ENCODE results near the gene ZNF804B. TPM values are rescaled to one million over a fixed set of nuclear protein-coding genes. Genes with fewer than 3 reads are reported as not detected.

Gene ZNF804B
- total and polyA plus RNA-seq, 2 donors = 0.02 TPM; not detected in 1

DNA sequence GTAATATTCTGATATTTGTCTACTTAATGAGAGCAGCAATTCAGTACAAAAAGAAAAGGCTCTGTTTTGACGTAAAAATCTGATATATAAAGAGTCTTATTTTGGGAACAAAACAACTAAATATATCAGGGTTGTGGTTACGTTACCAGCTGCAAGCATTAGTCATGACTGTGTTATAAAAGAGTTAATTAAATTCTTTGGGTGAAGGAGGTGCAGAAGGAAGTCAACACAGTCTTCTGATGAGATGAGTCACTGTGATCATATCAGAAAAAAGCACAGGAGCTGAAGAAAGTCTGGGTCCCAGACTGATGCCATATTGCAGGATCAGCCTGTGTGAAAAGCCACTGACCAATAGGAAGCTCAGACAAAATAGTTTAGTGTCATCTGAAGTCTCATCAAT, 270.4 kb downstream of the ZNF804B start:
- Histone ChIP-seq H3K27ac (ENCODE audit: low read depth in 1 of 2, low read length in 1 of 2) (no peak overlapping the region), H3K4me1 (ENCODE audit: control insufficient read depth in 2 of 2, insufficient read depth in 2 of 2, low read length in 2 of 2) (no peaks in the 10 kb centered on the region), H3K4me3 (ENCODE audit: low read length in 2 of 2) (no peak overlapping the region), H3K27me3 (ENCODE audit: control insufficient read depth in 2 of 2, insufficient read depth in 1 of 2, low read length in 1 of 2) (no peaks in the 10 kb centered on the region), H3K9me3 (ENCODE audit: control insufficient read depth in 2 of 2, insufficient read depth in 1 of 2, low read length in 1 of 2) (no peaks in the 10 kb centered on the region), H3K36me3 (ENCODE audit: control insufficient read depth in 2 of 2, insufficient read depth in 2 of 2, low read length in 1 of 2) (no peaks in the 10 kb centered on the region)
- WGBS = 21% methylated on average over 2 of the region's 2 CpGs
- DNase-seq (ENCODE audit: low read depth in 6 of 9, low spot score in 9 of 9) = no peak

DNA sequence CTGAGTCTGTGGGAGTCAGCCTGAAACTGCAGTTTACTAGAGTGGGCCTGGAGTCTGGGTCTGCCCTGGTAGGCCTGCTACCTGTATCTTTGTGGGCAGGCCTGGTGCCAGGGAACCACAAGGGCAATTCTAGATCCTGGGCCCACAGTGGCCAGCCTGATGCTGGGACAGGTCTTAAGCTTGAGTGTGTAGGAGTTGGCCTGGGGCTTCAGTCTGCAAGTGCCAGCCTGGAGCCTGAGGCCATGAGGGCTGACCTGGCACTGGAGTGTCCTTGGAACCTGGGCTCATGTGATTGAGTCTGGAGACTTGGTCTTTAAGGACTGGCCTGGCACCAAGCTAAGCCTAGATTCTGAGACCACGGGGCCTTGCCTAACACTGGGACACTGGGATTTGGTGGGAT, 281.7 kb downstream of the ZNF804B start:
- Histone ChIP-seq H3K9me3 (ENCODE audit: control insufficient read depth in 2 of 2, insufficient read depth in 1 of 2, low read length in 1 of 2) (peaks cover 0 to 18% of the 10 kb centered on the region in 2 donors), H3K36me3 (ENCODE audit: control insufficient read depth in 2 of 2, insufficient read depth in 2 of 2, low read length in 1 of 2) (no peaks in the 10 kb centered on the region), H3K4me3 (ENCODE audit: low read length in 2 of 2) (no peak overlapping the region), H3K27ac (ENCODE audit: low read depth in 1 of 2, low read length in 1 of 2) (no peak overlapping the region), H3K27me3 (ENCODE audit: control insufficient read depth in 2 of 2, insufficient read depth in 1 of 2, low read length in 1 of 2) (no peaks in the 10 kb centered on the region), H3K4me1 (ENCODE audit: control insufficient read depth in 2 of 2, insufficient read depth in 2 of 2, low read length in 2 of 2) (no peaks in the 10 kb centered on the region)
- WGBS = 90% methylated on average over 1 of the region's 1 CpG
- DNase-seq (ENCODE audit: low read depth in 6 of 9, low spot score in 9 of 9) = no peak

DNA sequence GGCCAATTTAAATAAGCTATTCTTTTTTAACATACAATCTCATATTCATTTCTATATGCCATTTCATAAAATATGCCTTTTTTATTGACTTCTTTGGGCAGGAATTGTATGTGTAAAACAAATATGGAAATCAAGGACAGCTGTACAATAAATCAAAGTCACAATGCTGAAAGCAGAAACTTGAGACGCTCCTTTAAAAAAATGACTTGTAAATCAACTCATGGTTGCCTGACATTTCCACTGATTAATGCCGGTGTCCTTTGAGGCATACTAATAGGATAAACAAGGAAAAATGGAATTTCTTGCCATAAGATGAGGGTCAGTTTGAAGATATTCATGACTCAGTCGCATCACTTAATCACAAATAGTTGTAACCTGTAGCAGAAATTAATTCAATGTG, 283.4 kb downstream of the ZNF804B start:
- no peak for DNase-seq (ENCODE audit: low read depth in 6 of 9, low spot score in 9 of 9)
- H3K27me3 ChIP-seq (ENCODE audit: control insufficient read depth in 2 of 2, insufficient read depth in 1 of 2, low read length in 1 of 2) = no peaks in the 10 kb centered on the region
- H3K4me3 ChIP-seq (ENCODE audit: low read length in 2 of 2) = no peak overlapping the region
- peaks cover 0 to 18% of the 10 kb centered on the region in 2 donors for H3K9me3 ChIP-seq (ENCODE audit: control insufficient read depth in 2 of 2, insufficient read depth in 1 of 2, low read length in 1 of 2)
- H3K27ac ChIP-seq (ENCODE audit: low read depth in 1 of 2, low read length in 1 of 2) = no peak overlapping the region
- H3K36me3 ChIP-seq (ENCODE audit: control insufficient read depth in 2 of 2, insufficient read depth in 2 of 2, low read length in 1 of 2) = no peaks in the 10 kb centered on the region
- 80% methylated on average over 3 of the region's 3 CpGs for WGBS
- no peaks in the 10 kb centered on the region for H3K4me1 ChIP-seq (ENCODE audit: control insufficient read depth in 2 of 2, insufficient read depth in 2 of 2, low read length in 2 of 2)

DNA sequence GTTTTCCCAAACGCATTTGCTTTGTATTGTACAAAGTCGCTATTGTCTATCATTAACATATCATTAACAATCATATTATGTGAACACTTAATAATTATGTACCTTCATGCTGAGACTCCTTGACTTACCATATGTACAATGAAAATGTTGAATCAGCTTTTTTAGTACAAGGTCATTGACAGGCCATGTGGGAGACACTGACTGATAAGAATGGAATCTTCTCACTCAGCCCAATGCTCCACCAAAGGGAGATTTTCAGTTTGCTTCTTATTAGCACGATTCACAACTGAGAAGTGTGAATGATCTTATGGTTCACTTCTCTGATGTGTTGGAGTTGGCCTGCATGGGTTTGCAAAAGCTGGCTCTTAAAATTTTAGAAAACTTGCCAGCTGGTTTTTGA, 289.5 kb downstream of the ZNF804B start:
- no peaks in the 10 kb centered on the region for H3K4me1 ChIP-seq (ENCODE audit: control insufficient read depth in 2 of 2, insufficient read depth in 2 of 2, low read length in 2 of 2)
- 92% methylated on average over 3 of the region's 3 CpGs for WGBS
- no peak overlapping the region for H3K27ac ChIP-seq (ENCODE audit: low read depth in 1 of 2, low read length in 1 of 2)
- DNase-seq (ENCODE audit: low read depth in 6 of 9, low spot score in 9 of 9) = no peak
- peaks cover 0 to 7% of the 10 kb centered on the region in 2 donors for H3K9me3 ChIP-seq (ENCODE audit: control insufficient read depth in 2 of 2, insufficient read depth in 1 of 2, low read length in 1 of 2)
- no peak overlapping the region for H3K4me3 ChIP-seq (ENCODE audit: low read length in 2 of 2)
- no peaks in the 10 kb centered on the region for H3K27me3 ChIP-seq (ENCODE audit: control insufficient read depth in 2 of 2, insufficient read depth in 1 of 2, low read length in 1 of 2)
- H3K36me3 ChIP-seq (ENCODE audit: control insufficient read depth in 2 of 2, insufficient read depth in 2 of 2, low read length in 1 of 2) = no peaks in the 10 kb centered on the region

DNA sequence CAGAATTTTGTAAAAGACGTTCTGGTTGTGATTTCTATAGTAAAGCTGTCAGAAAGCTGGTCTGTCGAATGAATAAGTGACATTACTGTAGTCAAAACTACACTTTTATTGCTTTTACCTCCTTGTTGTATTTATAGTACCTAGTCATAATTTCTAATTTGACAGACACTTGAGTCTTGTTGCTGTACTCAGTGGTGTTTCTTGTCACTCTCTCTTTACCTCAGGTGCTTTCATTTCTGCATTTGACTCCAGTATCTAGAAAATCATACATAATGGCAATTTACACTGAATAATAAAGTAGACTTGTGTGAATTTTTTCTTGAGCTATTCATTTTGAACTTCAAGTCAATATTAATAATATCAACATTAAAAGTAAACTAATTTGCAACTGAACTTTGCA, 293.6 kb downstream of the ZNF804B start:
- H3K36me3 ChIP-seq (ENCODE audit: control insufficient read depth in 2 of 2, insufficient read depth in 2 of 2, low read length in 1 of 2) = no peaks in the 10 kb centered on the region
- no peaks in the 10 kb centered on the region for H3K9me3 ChIP-seq (ENCODE audit: control insufficient read depth in 2 of 2, insufficient read depth in 1 of 2, low read length in 1 of 2)
- no peak overlapping the region for H3K27ac ChIP-seq (ENCODE audit: low read depth in 1 of 2, low read length in 1 of 2)
- 49% methylated on average over 2 of the region's 2 CpGs for WGBS
- H3K4me1 ChIP-seq (ENCODE audit: control insufficient read depth in 2 of 2, insufficient read depth in 2 of 2, low read length in 2 of 2) = no peaks in the 10 kb centered on the region
- no peak for DNase-seq (ENCODE audit: low read depth in 6 of 9, low spot score in 9 of 9)
- H3K27me3 ChIP-seq (ENCODE audit: control insufficient read depth in 2 of 2, insufficient read depth in 1 of 2, low read length in 1 of 2) = no peaks in the 10 kb centered on the region
- no peak overlapping the region for H3K4me3 ChIP-seq (ENCODE audit: low read length in 2 of 2)

DNA sequence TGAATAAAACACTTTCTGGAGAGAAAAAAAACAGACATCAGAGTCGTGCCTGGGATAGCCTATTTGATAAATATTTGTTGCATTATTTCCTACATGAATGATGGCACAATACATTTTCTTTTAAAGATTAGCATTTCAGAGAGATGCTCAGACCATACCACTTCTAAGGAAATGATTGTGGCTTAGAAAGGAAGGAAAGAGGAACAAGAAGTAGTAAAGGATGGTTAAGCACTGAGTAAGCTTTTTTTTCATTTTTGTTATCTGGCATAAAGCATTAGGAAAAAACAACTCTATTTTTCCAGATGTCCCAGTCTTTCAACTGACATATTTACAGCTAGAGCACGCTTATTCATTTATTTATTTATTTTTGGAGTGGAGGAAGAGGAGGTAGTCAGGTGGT, 294.9 kb downstream of the ZNF804B start:
- no peaks in the 10 kb centered on the region for H3K4me1 ChIP-seq (ENCODE audit: control insufficient read depth in 2 of 2, insufficient read depth in 2 of 2, low read length in 2 of 2)
- H3K9me3 ChIP-seq (ENCODE audit: control insufficient read depth in 2 of 2, insufficient read depth in 1 of 2, low read length in 1 of 2) = no peaks in the 10 kb centered on the region
- H3K27ac ChIP-seq (ENCODE audit: low read depth in 1 of 2, low read length in 1 of 2) = no peak overlapping the region
- H3K4me3 ChIP-seq (ENCODE audit: low read length in 2 of 2) = no peak overlapping the region
- H3K27me3 ChIP-seq (ENCODE audit: control insufficient read depth in 2 of 2, insufficient read depth in 1 of 2, low read length in 1 of 2) = no peaks in the 10 kb centered on the region
- 8% methylated on average over 2 of the region's 2 CpGs for WGBS
- no peak for DNase-seq (ENCODE audit: low read depth in 6 of 9, low spot score in 9 of 9)
- H3K36me3 ChIP-seq (ENCODE audit: control insufficient read depth in 2 of 2, insufficient read depth in 2 of 2, low read length in 1 of 2) = no peaks in the 10 kb centered on the region

DNA sequence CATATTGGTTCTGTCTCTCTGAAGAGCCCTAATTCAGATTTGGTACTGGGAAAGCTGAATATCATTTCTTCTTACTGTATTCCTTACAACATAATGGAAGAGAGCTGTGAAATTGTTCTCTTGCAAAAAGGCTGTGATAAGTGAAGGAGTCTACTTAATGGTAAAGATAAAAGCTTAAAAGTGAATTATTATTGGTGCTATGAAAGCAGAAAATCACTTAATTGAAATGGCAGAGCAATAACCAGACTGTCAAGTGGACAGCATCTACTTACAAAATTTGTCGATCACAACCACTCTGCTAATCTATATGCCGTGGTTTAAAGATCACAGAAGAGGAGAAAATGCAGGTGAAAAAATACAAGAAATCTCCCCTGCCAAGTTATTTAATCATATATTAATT, 300.7 kb downstream of the ZNF804B start:
- no peaks in the 10 kb centered on the region for H3K9me3 ChIP-seq (ENCODE audit: control insufficient read depth in 2 of 2, insufficient read depth in 1 of 2, low read length in 1 of 2)
- no peaks in the 10 kb centered on the region for H3K4me1 ChIP-seq (ENCODE audit: control insufficient read depth in 2 of 2, insufficient read depth in 2 of 2, low read length in 2 of 2)
- H3K36me3 ChIP-seq (ENCODE audit: control insufficient read depth in 2 of 2, insufficient read depth in 2 of 2, low read length in 1 of 2) = no peaks in the 10 kb centered on the region
- H3K27ac ChIP-seq (ENCODE audit: low read depth in 1 of 2, low read length in 1 of 2) = no peak overlapping the region
- no peak overlapping the region for H3K4me3 ChIP-seq (ENCODE audit: low read length in 2 of 2)
- DNase-seq (ENCODE audit: low read depth in 6 of 9, low spot score in 9 of 9) = no peak
- WGBS = 99% methylated on average over 2 of the region's 2 CpGs
- no peaks in the 10 kb centered on the region for H3K27me3 ChIP-seq (ENCODE audit: control insufficient read depth in 2 of 2, insufficient read depth in 1 of 2, low read length in 1 of 2)

DNA sequence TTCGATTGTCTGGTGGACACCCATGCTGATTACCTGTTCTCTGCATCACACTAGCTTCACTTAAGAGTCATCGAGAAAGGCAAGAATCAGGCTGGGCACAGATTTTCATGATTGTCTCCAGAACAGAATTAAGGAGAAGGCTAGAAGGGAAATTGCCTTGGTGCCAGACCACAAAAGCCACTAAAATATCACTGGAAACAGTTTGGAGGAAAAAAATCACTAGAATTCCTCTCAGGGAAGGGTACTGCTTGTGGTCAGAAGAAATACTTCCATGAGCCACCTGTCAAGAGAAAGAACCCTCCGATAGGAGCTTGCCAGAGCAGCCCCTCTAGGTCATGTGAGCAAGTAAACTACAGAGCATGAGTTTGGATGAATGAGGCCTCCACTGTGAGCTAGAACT, 305.3 kb downstream of the ZNF804B start:
- WGBS = 54% methylated on average over 3 of the region's 3 CpGs
- H3K27ac ChIP-seq (ENCODE audit: low read depth in 1 of 2, low read length in 1 of 2) = no peak overlapping the region
- no peaks in the 10 kb centered on the region for H3K9me3 ChIP-seq (ENCODE audit: control insufficient read depth in 2 of 2, insufficient read depth in 1 of 2, low read length in 1 of 2)
- no peak for DNase-seq (ENCODE audit: low read depth in 6 of 9, low spot score in 9 of 9)
- no peaks in the 10 kb centered on the region for H3K36me3 ChIP-seq (ENCODE audit: control insufficient read depth in 2 of 2, insufficient read depth in 2 of 2, low read length in 1 of 2)
- H3K27me3 ChIP-seq (ENCODE audit: control insufficient read depth in 2 of 2, insufficient read depth in 1 of 2, low read length in 1 of 2) = no peaks in the 10 kb centered on the region
- H3K4me3 ChIP-seq (ENCODE audit: low read length in 2 of 2) = no peak overlapping the region
- no peaks in the 10 kb centered on the region for H3K4me1 ChIP-seq (ENCODE audit: control insufficient read depth in 2 of 2, insufficient read depth in 2 of 2, low read length in 2 of 2)

DNA sequence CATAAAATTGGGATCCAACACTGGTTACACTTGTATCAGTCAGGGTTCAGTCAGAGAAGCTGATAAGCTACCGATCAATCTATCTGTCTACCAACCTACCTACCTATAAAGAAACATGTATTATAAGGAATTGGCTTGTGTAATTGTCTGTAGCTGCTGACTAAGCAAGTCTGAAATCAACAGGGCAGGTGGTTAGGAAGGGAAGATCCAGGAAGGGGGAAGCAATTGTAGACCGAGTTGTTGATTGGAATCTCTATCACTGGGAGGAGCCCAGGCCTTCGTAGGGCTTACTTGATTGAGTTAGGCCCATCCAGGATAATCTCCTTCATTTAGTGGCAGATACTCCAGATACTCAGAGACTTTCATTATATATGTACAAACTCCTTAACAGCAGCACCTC, 307.5 kb downstream of the ZNF804B start:
- no peak for DNase-seq (ENCODE audit: low read depth in 6 of 9, low spot score in 9 of 9)
- H3K27ac ChIP-seq (ENCODE audit: low read depth in 1 of 2, low read length in 1 of 2) = no peak overlapping the region
- H3K36me3 ChIP-seq (ENCODE audit: control insufficient read depth in 2 of 2, insufficient read depth in 2 of 2, low read length in 1 of 2) = no peaks in the 10 kb centered on the region
- no peak overlapping the region for H3K4me3 ChIP-seq (ENCODE audit: low read length in 2 of 2)
- no peaks in the 10 kb centered on the region for H3K4me1 ChIP-seq (ENCODE audit: control insufficient read depth in 2 of 2, insufficient read depth in 2 of 2, low read length in 2 of 2)
- no peaks in the 10 kb centered on the region for H3K9me3 ChIP-seq (ENCODE audit: control insufficient read depth in 2 of 2, insufficient read depth in 1 of 2, low read length in 1 of 2)
- WGBS = 92% methylated on average over 3 of the region's 3 CpGs
- H3K27me3 ChIP-seq (ENCODE audit: control insufficient read depth in 2 of 2, insufficient read depth in 1 of 2, low read length in 1 of 2) = no peaks in the 10 kb centered on the region

DNA sequence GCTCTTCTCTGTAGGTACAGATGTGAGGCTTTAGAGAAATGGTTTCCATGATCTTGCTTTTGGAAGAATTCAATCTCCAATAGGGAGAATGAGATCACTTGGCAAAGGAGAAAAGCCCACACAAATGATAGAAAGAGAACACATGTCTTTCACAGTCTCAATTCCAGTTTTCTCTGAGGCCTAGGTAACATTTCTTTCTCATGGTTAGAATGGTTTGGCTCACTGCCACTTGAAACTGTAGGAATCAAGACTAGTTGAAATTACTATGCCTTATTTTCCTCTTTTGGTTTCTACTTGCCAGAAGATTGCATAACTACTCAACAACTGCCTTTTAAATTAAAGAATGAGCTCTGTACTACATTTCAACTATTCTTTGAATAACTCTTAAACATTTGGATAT, 312.6 kb downstream of the ZNF804B start:
- no peak overlapping the region for H3K27ac ChIP-seq (ENCODE audit: low read depth in 1 of 2, low read length in 1 of 2)
- no peaks in the 10 kb centered on the region for H3K27me3 ChIP-seq (ENCODE audit: control insufficient read depth in 2 of 2, insufficient read depth in 1 of 2, low read length in 1 of 2)
- H3K9me3 ChIP-seq (ENCODE audit: control insufficient read depth in 2 of 2, insufficient read depth in 1 of 2, low read length in 1 of 2) = no peaks in the 10 kb centered on the region
- no peak overlapping the region for H3K4me3 ChIP-seq (ENCODE audit: low read length in 2 of 2)
- H3K4me1 ChIP-seq (ENCODE audit: control insufficient read depth in 2 of 2, insufficient read depth in 2 of 2, low read length in 2 of 2) = no peaks in the 10 kb centered on the region
- no peaks in the 10 kb centered on the region for H3K36me3 ChIP-seq (ENCODE audit: control insufficient read depth in 2 of 2, insufficient read depth in 2 of 2, low read length in 1 of 2)
- no peak for DNase-seq (ENCODE audit: low read depth in 6 of 9, low spot score in 9 of 9)

Measured in thymus (tissue), 11 donors.